Liver (tissue), 3 donors: Measurements from ENCODE around the gene NXPE3.
A peak's percentile ranks its signal among the peaks of the same experiment; 100 is the strongest.

ENCODE experiments used
- ATF3 ChIP-seq: IDR thresholded peaks from 2 replicates; pipeline ENCODE4 v1.6.1; 2016; ENCODE audit warnings: antibody characterized with exemption
- EGR1 ChIP-seq, 2 donors: IDR thresholded peaks; 2 replicates each; pipeline ENCODE4 v1.6.1; 2016 to 2018; ENCODE audit warnings: antibody characterized with exemption in 2 of 2, low read depth in 2 of 2
- GABPA ChIP-seq, 2 donors: IDR thresholded peaks in 1 of 2; conservative IDR thresholded peaks in 1 of 2; 2 replicates each; pipeline ENCODE4 v1.6.1; 2016; ENCODE audit warnings: antibody characterized with exemption in 2 of 2, mild to moderate bottlenecking in 1 of 2, moderate library complexity in 1 of 2
- MAX ChIP-seq: IDR thresholded peaks from 2 replicates; pipeline ENCODE4 v1.6.1; 2016; ENCODE audit warnings: antibody characterized with exemption
- NR2F2 ChIP-seq: IDR thresholded peaks from 2 replicates; pipeline ENCODE4 v1.6.1; 2016; ENCODE audit warnings: antibody characterized with exemption
- RAD21 ChIP-seq, 2 donors: IDR thresholded peaks; 2 replicates each; pipeline ENCODE4 v1.6.1; 2016; ENCODE audit warnings: antibody characterized with exemption in 2 of 2, mild to moderate bottlenecking in 2 of 2
- RXRA ChIP-seq, 2 donors: IDR thresholded peaks; 2 replicates each; pipeline ENCODE4 v1.6.1; 2017 to 2018; ENCODE audit warnings: antibody characterized with exemption in 2 of 2, mild to moderate bottlenecking in 1 of 2
- SP1 ChIP-seq: IDR thresholded peaks from 2 replicates; pipeline ENCODE4 v1.6.1; 2018; ENCODE audit warnings: antibody characterized with exemption, mild to moderate bottlenecking
- TAF1 ChIP-seq: conservative IDR thresholded peaks from 2 replicates; pipeline ENCODE4 v1.6.1; 2016; ENCODE audit warnings: antibody characterized with exemption, mild to moderate bottlenecking
- YY1 ChIP-seq: IDR thresholded peaks from 2 replicates; pipeline ENCODE4 v1.6.1; 2016; ENCODE audit warnings: antibody characterized with exemption, mild to moderate bottlenecking
- TF ChIP-seq, protein P1 (sequence below): fragments of 150-350 bp; IDR thresholded peaks from 2 replicates; pipeline ENCODE4 v1.5.1; 2017; ENCODE audit warnings: improper control_type of control experiment, low read depth, low read length; ENCODE audit not compliant: missing input control
- TF ChIP-seq, protein P2 (sequence below): IDR thresholded peaks from 2 replicates; pipeline ENCODE4 v1.6.1; 2016; ENCODE audit warnings: antibody characterized with exemption, mild to moderate bottlenecking
- donor health status: healthy.
- donor health status: healthy.

DNA sequence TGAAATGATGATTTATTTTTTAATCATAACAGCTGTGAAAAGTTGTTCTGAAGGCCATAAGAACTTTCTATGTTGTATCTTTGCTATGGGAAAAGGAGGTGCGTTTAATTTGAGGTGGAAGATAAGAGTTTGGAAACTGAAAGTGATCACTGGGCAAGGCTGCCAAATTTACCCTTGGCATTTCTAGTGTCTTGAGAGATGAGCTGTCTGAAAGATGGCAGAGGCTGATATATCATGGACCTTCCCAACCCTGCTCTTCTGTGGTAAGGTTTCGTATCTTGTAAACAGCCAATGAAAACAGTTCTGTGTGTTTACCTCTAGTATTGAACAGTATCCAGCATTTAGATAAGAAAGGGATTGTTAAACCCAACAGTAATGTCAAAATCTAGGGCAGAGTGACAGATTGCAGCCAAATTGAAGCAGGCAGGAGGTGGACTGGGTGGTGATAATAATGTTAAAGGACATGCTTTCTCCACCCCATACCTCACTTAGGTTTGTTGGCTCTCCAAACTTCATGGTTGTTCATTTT is 54.5 kb downstream of the NXPE3 start:
- TF ChIP-seq RXRA (IDR thresholded peaks at IDR 0.05) (peak; percentile 59 to 75), RAD21 (IDR thresholded peaks at IDR 0.05) (peak; percentile 27 to 29), SP1 (peak; percentile 70), GABPA (IDR thresholded peaks at IDR 0.05 in 1 of 2, conservative IDR thresholded peaks at IDR 0.05 in 1 of 2) (no peak), NR2F2 (no peak), YY1 (peak; percentile 61), MAX (no peak), EGR1 (IDR thresholded peaks at IDR 0.05; ENCODE audit: low read depth in 2 of 2) (no peak), TAF1 (no peak), ATF3 (no peak)
- TF ChIP-seq, protein P1, sequence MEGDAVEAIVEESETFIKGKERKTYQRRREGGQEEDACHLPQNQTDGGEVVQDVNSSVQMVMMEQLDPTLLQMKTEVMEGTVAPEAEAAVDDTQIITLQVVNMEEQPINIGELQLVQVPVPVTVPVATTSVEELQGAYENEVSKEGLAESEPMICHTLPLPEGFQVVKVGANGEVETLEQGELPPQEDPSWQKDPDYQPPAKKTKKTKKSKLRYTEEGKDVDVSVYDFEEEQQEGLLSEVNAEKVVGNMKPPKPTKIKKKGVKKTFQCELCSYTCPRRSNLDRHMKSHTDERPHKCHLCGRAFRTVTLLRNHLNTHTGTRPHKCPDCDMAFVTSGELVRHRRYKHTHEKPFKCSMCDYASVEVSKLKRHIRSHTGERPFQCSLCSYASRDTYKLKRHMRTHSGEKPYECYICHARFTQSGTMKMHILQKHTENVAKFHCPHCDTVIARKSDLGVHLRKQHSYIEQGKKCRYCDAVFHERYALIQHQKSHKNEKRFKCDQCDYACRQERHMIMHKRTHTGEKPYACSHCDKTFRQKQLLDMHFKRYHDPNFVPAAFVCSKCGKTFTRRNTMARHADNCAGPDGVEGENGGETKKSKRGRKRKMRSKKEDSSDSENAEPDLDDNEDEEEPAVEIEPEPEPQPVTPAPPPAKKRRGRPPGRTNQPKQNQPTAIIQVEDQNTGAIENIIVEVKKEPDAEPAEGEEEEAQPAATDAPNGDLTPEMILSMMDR = no peak
- TF ChIP-seq, protein P2, sequence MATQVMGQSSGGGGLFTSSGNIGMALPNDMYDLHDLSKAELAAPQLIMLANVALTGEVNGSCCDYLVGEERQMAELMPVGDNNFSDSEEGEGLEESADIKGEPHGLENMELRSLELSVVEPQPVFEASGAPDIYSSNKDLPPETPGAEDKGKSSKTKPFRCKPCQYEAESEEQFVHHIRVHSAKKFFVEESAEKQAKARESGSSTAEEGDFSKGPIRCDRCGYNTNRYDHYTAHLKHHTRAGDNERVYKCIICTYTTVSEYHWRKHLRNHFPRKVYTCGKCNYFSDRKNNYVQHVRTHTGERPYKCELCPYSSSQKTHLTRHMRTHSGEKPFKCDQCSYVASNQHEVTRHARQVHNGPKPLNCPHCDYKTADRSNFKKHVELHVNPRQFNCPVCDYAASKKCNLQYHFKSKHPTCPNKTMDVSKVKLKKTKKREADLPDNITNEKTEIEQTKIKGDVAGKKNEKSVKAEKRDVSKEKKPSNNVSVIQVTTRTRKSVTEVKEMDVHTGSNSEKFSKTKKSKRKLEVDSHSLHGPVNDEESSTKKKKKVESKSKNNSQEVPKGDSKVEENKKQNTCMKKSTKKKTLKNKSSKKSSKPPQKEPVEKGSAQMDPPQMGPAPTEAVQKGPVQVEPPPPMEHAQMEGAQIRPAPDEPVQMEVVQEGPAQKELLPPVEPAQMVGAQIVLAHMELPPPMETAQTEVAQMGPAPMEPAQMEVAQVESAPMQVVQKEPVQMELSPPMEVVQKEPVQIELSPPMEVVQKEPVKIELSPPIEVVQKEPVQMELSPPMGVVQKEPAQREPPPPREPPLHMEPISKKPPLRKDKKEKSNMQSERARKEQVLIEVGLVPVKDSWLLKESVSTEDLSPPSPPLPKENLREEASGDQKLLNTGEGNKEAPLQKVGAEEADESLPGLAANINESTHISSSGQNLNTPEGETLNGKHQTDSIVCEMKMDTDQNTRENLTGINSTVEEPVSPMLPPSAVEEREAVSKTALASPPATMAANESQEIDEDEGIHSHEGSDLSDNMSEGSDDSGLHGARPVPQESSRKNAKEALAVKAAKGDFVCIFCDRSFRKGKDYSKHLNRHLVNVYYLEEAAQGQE = peak; percentile 67
